Suprapubic skin (tissue), 4 donors: Measurements from ENCODE around the gene MEIOC.

Source experiments
- EP300 ChIP-seq: sonication (generic); formaldehyde crosslinking; IDR thresholded peaks from one replicate; pipeline ENCODE4 v1.6.1; 2017; ENCODE audit warnings: antibody characterized with exemption
- POLR2A ChIP-seq, 2 donors: fragments of 450-650 bp; IDR thresholded peaks; one replicate each; pipeline ENCODE4 v1.6.1; 2017; ENCODE audit warnings: antibody characterized with exemption in 2 of 2, mild to moderate bottlenecking in 2 of 2, moderate library complexity in 2 of 2
- POLR2AphosphoS5 ChIP-seq, 3 donors: sonication (generic); formaldehyde crosslinking; IDR thresholded peaks; one replicate each; pipeline ENCODE4 v1.6.1; 2017; ENCODE audit warnings: antibody characterized with exemption in 3 of 3
- TF ChIP-seq, protein P1 (sequence below), 2 donors: fragments of 200-600 bp in 1 of 2; fragments of 450-650 bp in 1 of 2; sonication (generic) in 1 of 2; IDR thresholded peaks; one replicate each; pipeline ENCODE4 v1.5.1; 2016 to 2019; ENCODE audit warnings: antibody characterized with exemption in 2 of 2, mild to moderate bottlenecking in 1 of 2, moderate library complexity in 1 of 2

DNA sequence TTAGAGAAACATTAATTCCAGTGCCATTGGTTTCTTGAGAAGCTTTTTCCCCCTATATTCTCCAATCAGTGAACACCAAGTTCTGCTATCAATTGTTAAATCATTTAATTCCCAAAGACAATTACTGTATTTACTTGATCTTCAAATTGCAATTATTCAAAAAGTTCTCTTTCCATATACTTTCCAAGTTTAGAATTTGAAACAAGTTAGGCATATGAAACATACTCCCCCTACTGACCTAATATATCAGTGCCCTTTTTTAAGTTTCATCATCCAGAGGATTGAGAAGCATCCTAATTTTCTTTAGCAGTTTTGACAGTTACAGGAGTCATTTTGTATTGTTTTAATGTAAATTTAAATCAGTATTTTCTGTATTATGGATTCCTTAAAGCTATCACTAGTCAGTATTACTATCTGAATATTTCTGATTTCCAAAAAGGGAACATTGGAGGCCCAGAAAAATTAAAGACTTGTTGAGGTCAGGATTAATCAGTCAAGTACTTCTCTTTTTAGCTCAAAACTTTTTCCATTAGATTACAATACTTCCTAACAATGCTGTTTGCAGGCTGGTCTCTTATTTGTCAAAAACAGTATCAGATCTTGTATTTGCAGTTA is 16.3 kb downstream of the MEIOC start:
- no peak for TF ChIP-seq POLR2AphosphoS5 (IDR thresholded peaks at IDR 0.05)
- TF ChIP-seq, protein P1, sequence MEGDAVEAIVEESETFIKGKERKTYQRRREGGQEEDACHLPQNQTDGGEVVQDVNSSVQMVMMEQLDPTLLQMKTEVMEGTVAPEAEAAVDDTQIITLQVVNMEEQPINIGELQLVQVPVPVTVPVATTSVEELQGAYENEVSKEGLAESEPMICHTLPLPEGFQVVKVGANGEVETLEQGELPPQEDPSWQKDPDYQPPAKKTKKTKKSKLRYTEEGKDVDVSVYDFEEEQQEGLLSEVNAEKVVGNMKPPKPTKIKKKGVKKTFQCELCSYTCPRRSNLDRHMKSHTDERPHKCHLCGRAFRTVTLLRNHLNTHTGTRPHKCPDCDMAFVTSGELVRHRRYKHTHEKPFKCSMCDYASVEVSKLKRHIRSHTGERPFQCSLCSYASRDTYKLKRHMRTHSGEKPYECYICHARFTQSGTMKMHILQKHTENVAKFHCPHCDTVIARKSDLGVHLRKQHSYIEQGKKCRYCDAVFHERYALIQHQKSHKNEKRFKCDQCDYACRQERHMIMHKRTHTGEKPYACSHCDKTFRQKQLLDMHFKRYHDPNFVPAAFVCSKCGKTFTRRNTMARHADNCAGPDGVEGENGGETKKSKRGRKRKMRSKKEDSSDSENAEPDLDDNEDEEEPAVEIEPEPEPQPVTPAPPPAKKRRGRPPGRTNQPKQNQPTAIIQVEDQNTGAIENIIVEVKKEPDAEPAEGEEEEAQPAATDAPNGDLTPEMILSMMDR (IDR thresholded peaks at IDR 0.05) = peak in 1 of 2 donors; percentile 42
- TF ChIP-seq EP300 = no peak
- no peak for TF ChIP-seq POLR2A (IDR thresholded peaks at IDR 0.05)
